DMS53 treated with DMSO at 0.1 percent for 48 hours (cell line): ENCODE measurements around the gene NCKAP5.

Source experiments
- DNase-seq: peaks from one replicate; lab custom pipeline; 2025; ENCODE audit not compliant: unreplicated experiment; lab: John Stamatoyannopoulos, UW

Gene NCKAP5

GRCh38 chr2:132654968-132655367, 913.3 kb downstream of the NCKAP5 start:
- DNase-seq = no peak

- no peak for DNase-seq
Observed at GRCh38 chr2:132654335-132654734, 913.9 kb downstream of the NCKAP5 start.

- DNase-seq = no peak
Observed at GRCh38 chr2:132652474-132652873, 915.8 kb downstream of the NCKAP5 start.

- DNase-seq = no peak
Observed at GRCh38 chr2:132651115-132652045, 916.9 kb downstream of the NCKAP5 start.

GRCh38 chr2:132646540-132647108, 921.6 kb downstream of the NCKAP5 start:
- DNase-seq = no peak

GRCh38 chr2:132645722-132646539, 922.3 kb downstream of the NCKAP5 start:
- no peak for DNase-seq

- DNase-seq = no peak
Observed at GRCh38 chr2:132645176-132645575, 923.1 kb downstream of the NCKAP5 start.

GRCh38 chr2:132642415-132642814, 925.8 kb downstream of the NCKAP5 start:
- DNase-seq = no peak

GRCh38 chr2:132641819-132642218, 926.4 kb downstream of the NCKAP5 start:
- no peak for DNase-seq

- DNase-seq = no peak
Observed at GRCh38 chr2:132640116-132640515, 928.1 kb downstream of the NCKAP5 start.

- no peak for DNase-seq
Observed at GRCh38 chr2:132638313-132639040, 929.8 kb downstream of the NCKAP5 start.

GRCh38 chr2:132636346-132636745, 931.9 kb downstream of the NCKAP5 start:
- DNase-seq = no peak

- DNase-seq = no peak
Observed at GRCh38 chr2:132633635-132634034, 934.6 kb downstream of the NCKAP5 start.

- DNase-seq = no peak
Observed at GRCh38 chr2:132632000-132632649, 936.1 kb downstream of the NCKAP5 start.

GRCh38 chr2:132627536-132627935, 940.7 kb downstream of the NCKAP5 start:
- DNase-seq = no peak

GRCh38 chr2:132623096-132623839, 945.0 kb downstream of the NCKAP5 start:
- DNase-seq = no peak
